HepG2 (cell line): Measurements from ENCODE around the gene MAP2K2. TPM values are rescaled to one million over a fixed set of nuclear protein-coding genes. Genes with fewer than 3 reads are reported as not detected.

Experiments
- GABPB1 ChIP-seq: IDR thresholded peaks from 2 replicates; pipeline ENCODE4 v1.6.1; 2016; ENCODE audit warnings: mild to moderate bottlenecking, missing genetic modification reagents, moderate library complexity, missing compliant biosample characterization
- KDM1A ChIP-seq: IDR thresholded peaks from 2 replicates; pipeline ENCODE4 v1.6.1; 2016; ENCODE audit warnings: missing compliant biosample characterization
- MEIS1 ChIP-seq: sonication (generic); formaldehyde crosslinking; IDR thresholded peaks from 2 replicates; pipeline ENCODE4 v1.9.0; 2021; ENCODE audit warnings: mild to moderate bottlenecking, missing genetic modification reagents, moderate library complexity, borderline replicate concordance
- ONECUT2 ChIP-seq: sonication (generic); formaldehyde crosslinking; IDR thresholded peaks from 2 replicates; pipeline ENCODE4 v1.4.0; 2020; ENCODE audit warnings: missing genetic modification reagents
- PCBP2 ChIP-seq: fragments of 200-400 bp; formaldehyde crosslinking; optimal IDR thresholded peaks from 2 replicates; pipeline ENCODE3; 2018; ENCODE audit warnings: low read length, low read depth; ENCODE audit not compliant: poor library complexity, severe bottlenecking
- POLR2AphosphoS2 ChIP-seq: IDR thresholded peaks from 2 replicates; pipeline ENCODE4 v1.6.1; 2011; ENCODE audit warnings: low read depth, low read length, improper control_type of control experiment
- RAD21 ChIP-seq: fragments of 450-650 bp; formaldehyde crosslinking; IDR thresholded peaks from 2 replicates; pipeline ENCODE4 v1.5.0; 2020; ENCODE audit warnings: mild to moderate bottlenecking
- REST ChIP-seq, 2 experiments: IDR thresholded peaks; 2 replicates each; pipeline ENCODE4 v1.6.1; 2011 to 2012; ENCODE audit warnings: low read length in 2 of 2, borderline replicate concordance in 1 of 2, low read depth in 1 of 2, mild to moderate bottlenecking in 1 of 2, moderate library complexity in 1 of 2
- RXRB ChIP-seq: IDR thresholded peaks from 2 replicates; pipeline ENCODE4 v1.6.1; 2016; ENCODE audit warnings: borderline replicate concordance, missing genetic modification reagents, missing compliant biosample characterization
- SAP130 ChIP-seq: IDR thresholded peaks from 2 replicates; pipeline ENCODE4 v1.6.1; 2016; ENCODE audit warnings: low read depth
- SMC3 ChIP-seq: IDR thresholded peaks from 2 replicates; pipeline ENCODE4 v1.6.1; 2011; ENCODE audit warnings: low read length, improper control_type of control experiment
- THAP11 ChIP-seq: IDR thresholded peaks from 2 replicates; pipeline ENCODE4 v1.6.1; 2016; ENCODE audit warnings: missing biosample characterization, missing genetic modification reagents
- YY1 ChIP-seq: IDR thresholded peaks from 2 replicates; pipeline ENCODE4 v1.6.1; 2011; ENCODE audit warnings: low read length, low read depth, moderate library complexity, mild to moderate bottlenecking; ENCODE audit not compliant: insufficient read depth, insufficient replicate concordance
- ZBTB26 ChIP-seq: IDR thresholded peaks from 2 replicates; pipeline ENCODE4 v1.6.1; 2016; ENCODE audit warnings: missing compliant biosample characterization, missing genetic modification reagents, borderline replicate concordance
- ZFP36 ChIP-seq: fragments of 150-350 bp; IDR thresholded peaks from 2 replicates; pipeline ENCODE4 v1.6.1; 2018; ENCODE audit warnings: borderline replicate concordance, low read length, low read depth; ENCODE audit not compliant: partially characterized antibody
- ZNF263 ChIP-seq: sonication (generic); formaldehyde crosslinking; IDR thresholded peaks from 2 replicates; pipeline ENCODE4 v1.4.0; 2020; ENCODE audit warnings: missing genetic modification reagents
- ZNF335 ChIP-seq: sonication (generic); formaldehyde crosslinking; IDR thresholded peaks from 2 replicates; pipeline ENCODE4 v1.4.0; 2020; ENCODE audit warnings: missing genetic modification reagents
- ZNF33B ChIP-seq: sonication (generic); formaldehyde crosslinking; IDR thresholded peaks from 2 replicates; pipeline ENCODE4 v1.5.1; 2020; ENCODE audit warnings: mild to moderate bottlenecking, missing genetic modification reagents
- ZNF350 ChIP-seq: sonication (generic); formaldehyde crosslinking; IDR thresholded peaks from 2 replicates; pipeline ENCODE4 v1.4.0; 2020; ENCODE audit warnings: mild to moderate bottlenecking, low read depth, missing genetic modification reagents, borderline replicate concordance
- ZNF441 ChIP-seq: sonication (generic); formaldehyde crosslinking; IDR thresholded peaks from 2 replicates; pipeline ENCODE4 v1.7.0; 2021; ENCODE audit warnings: missing genetic modification reagents, borderline replicate concordance
- ZNF580 ChIP-seq: IDR thresholded peaks from 2 replicates; pipeline ENCODE4 v1.6.1; 2016; ENCODE audit warnings: low read depth, borderline replicate concordance
- ZNF749 ChIP-seq: sonication (generic); formaldehyde crosslinking; IDR thresholded peaks from 2 replicates; pipeline ENCODE4 v1.8.0; 2022; ENCODE audit warnings: mild to moderate bottlenecking, missing genetic modification reagents, moderate library complexity, borderline replicate concordance
- ZNF790 ChIP-seq: sonication (generic); formaldehyde crosslinking; IDR thresholded peaks from 2 replicates; pipeline ENCODE4 v1.8.0; 2022; ENCODE audit warnings: missing genetic modification reagents, mild to moderate bottlenecking, borderline replicate concordance
- polyA plus RNA-seq, 8 experiments: library from polyadenylated mRNA; depleted of rRNA in 3 of 8; stranded (reverse) in 7 of 8; unstranded in 1 of 8; fragments of >200 nt; fragmentation: Illumina TruSeq in 4 of 8; extraction: Trizol in 4 of 8; gene quantifications; 2 replicates each; pipeline versions ENCODE4 v1.2.1 to v1.2.3, GENCODE V29; 2011 to 2016; ENCODE audit warnings: low read depth in 4 of 8, missing spikeins in 1 of 8, mixed read lengths in 1 of 8; ENCODE audit not compliant: insufficient read depth in 1 of 8
- total RNA-seq, 5 experiments: library from RNA; depleted of rRNA; stranded (reverse); fragments of >200 nt; fragmentation: Illumina TruSeq; extraction: Trizol; gene quantifications; 2 replicates each; pipeline ENCODE4 v1.2.3, GENCODE V29; 2016; ENCODE audit warnings: low read depth in 1 of 5

Gene MAP2K2
- total and polyA plus RNA-seq, 2 of the 13 experiments (the other 11 are each of a cell fraction or from before 2014, with no cell fraction given), result 70.3 to 80.9 TPM

GRCh38 chr19:4139614-4140236 is 15.8 kb upstream of the MAP2K2 start (continued):
- TF ChIP-seq POLR2AphosphoS2, result no peak
- TF ChIP-seq ZNF749 (CRISPR knock-in tag), result no peak
- TF ChIP-seq SAP130 (CRISPR knock-in tag), result peak; percentile 37; the same call in 1 of the 2 replicates
- TF ChIP-seq ZFP36, result peak; percentile 65
- peak; percentile 74; the same call in 1 of the 2 replicates for TF ChIP-seq ZNF580 (CRISPR knock-in tag)
- TF ChIP-seq ZNF263 (CRISPR knock-in tag), result peak; percentile 81
- no peak for TF ChIP-seq REST (IDR thresholded peaks at IDR 0.05; ENCODE audit: borderline replicate concordance in 1 of 2, low read depth in 1 of 2, low read length in 2 of 2)
- 0 out of 2 replicates have a peak, but pooled peaks have one; percentile 51 for TF ChIP-seq ZNF790
- peak; percentile 31; the same call in 1 of the 2 replicates for TF ChIP-seq GABPB1 (CRISPR knock-in tag)
- no peak for TF ChIP-seq ZNF335
- 0 out of 2 replicates have a peak, but pooled peaks have one; percentile 52 for TF ChIP-seq ZNF441
- 0 out of 2 replicates have a peak, but pooled peaks have one; percentile 27 for TF ChIP-seq ZBTB26 (CRISPR knock-in tag)
- peak; percentile 73 for TF ChIP-seq PCBP2
- TF ChIP-seq RAD21 (CRISPR knock-in tag), result 0 out of 2 replicates have a peak, but pooled peaks have one; percentile 13
- no peak for TF ChIP-seq ZNF350 (CRISPR knock-in tag)
- no peak for TF ChIP-seq MEIS1
- TF ChIP-seq RXRB (CRISPR knock-in tag), result peak; percentile 27; the same call in 1 of the 2 replicates
- peak; percentile 71; the same call in 1 of the 2 replicates for TF ChIP-seq KDM1A (CRISPR knock-in tag)
- no peak for TF ChIP-seq ONECUT2 (CRISPR knock-in tag)
- TF ChIP-seq YY1, result peak; percentile 35
- 0 out of 2 replicates have a peak, but pooled peaks have one; percentile 33 for TF ChIP-seq THAP11 (CRISPR knock-in tag)
- 0 out of 2 replicates have a peak, but pooled peaks have one; percentile 22 for TF ChIP-seq ZNF33B
- peak; percentile 58 for TF ChIP-seq SMC3
